Stimulated activated CD8-positive, alpha-beta memory T cell treated with anti-CD3 and anti-CD28 coated beads, Interleukin-12 subunit alpha, Interleukin-12 subunit beta, amount 100 ng/mL, for 1 hour (primary cell): ENCODE measurements around the gene RNU1-2.
"Not testable (repeated sequence)": the region's sequence is repeated elsewhere in the genome, so short reads cannot be mapped to it uniquely, and the experiment has no call there.

Experiments
- DNase-seq: peaks from one replicate; pipeline ENCODE4 v3.0.0-alpha.2; 2020; ENCODE audit warnings: low read depth

Gene RNU1-2

DNA sequence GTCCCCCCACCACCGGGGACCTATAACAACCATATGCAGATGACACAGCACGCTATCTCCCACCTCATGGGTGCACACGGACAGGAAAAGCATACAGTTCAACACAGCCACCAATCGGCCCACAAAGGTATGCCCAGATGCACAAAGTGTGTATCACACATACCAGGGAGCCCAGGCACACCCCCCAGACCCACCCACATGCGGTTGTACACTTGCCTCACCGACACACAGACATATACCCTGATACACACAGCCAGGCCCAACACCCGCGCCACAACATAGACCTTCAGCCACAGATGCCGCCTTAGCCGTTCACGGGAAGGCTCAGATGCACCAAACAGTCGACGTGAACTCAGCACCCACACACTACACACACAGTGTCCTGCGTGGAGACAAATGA is 31.5 kb downstream of the RNU1-2 start:
- DNase-seq: no peak

- no peak for DNase-seq
These were observed 32.1 kb downstream of the RNU1-2 start for GRCh38 chr1:16927711-16928485.

DNA sequence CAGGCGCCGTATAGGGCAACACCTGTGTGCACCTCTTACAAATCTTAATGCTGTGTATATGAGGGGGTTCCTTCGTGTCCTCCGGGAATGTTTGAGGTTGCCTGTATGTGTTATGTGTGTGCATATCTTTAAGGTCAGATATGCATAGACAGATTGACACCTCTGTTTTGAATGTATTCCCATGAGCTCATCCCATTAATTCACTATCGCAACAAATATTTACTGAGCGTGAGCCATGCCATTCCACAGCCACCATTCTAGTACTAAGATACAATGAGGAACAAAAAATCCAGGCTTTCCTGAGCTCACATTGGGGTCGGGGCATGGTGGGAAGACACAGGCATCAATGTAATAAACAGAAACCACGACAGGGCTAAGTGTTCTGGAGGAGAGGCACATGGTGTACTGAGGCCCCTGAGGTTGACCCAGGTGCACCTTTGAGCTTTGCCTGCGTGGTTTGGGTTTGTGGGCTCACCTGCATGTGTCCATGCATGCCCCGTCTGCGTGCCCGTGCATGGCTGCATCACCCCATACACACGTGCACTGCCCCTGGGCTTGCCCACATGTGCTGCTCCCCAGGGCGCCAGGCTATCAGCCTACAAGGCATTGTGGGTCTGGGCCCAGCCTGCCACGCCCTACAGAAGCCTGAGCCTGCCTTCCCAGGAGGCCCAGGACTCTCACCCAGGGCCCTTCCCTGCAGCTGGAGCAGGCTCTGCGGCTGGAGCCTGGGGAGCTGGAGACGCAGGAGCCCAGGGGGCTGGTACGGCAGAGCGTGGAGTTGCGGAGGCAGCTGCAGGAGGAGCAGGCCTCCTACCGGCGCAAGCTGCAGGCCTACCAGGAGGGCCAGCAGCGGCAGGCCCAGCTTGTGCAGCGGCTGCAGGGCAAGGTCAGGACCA is 33.6 kb downstream of the RNU1-2 start:
- DNase-seq: not testable (repeated sequence)

GRCh38 chr1:16931206-16931934 is 35.6 kb downstream of the RNU1-2 start:
- DNase-seq: not testable (repeated sequence)

DNA sequence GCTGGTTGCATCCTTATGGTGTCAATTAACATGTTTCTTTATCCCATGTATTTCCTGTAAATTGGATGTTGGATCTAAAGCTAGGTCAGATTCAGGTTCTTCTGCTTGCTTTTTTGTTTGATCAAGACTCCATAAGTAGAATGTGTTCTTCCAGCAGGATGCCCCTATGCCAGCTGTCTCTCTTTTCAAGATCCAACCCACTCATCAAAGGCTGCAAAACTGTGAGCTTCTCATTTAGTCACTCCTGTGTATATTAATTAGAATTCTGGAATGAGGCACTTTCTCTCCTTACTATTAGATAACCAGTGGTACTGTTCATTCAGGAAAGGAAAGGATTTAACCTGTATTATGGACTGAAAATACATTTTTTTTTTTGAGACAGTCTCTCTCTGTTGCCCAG is 38.2 kb downstream of the RNU1-2 start:
- not testable (repeated sequence) for DNase-seq

DNA sequence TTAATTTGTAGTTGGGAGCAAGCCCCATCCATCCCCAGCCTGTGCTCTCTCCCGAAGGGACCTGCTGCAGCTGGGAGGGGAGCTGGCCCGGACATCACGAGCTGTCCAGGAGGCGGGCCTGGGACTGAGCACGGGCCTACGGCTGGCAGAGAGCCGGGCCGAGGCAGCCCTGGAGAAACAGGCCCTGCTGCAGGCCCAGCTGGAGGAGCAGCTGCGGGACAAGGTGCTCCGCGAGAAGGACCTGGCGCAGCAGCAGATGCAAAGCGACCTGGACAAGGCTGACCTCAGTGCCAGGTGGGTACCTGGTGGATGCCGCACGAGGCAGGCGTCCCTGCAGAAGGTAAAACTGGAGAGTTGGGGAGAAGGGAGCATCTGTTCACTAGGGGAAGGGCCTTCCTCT is 40.8 kb downstream of the RNU1-2 start:
- not testable (repeated sequence) for DNase-seq

- no peak for DNase-seq
These were observed 42.9 kb downstream of the RNU1-2 start for GRCh38 chr1:16938351-16939321.

GRCh38 chr1:16939386-16940180 is 43.8 kb downstream of the RNU1-2 start:
- not testable (repeated sequence) for DNase-seq

DNA sequence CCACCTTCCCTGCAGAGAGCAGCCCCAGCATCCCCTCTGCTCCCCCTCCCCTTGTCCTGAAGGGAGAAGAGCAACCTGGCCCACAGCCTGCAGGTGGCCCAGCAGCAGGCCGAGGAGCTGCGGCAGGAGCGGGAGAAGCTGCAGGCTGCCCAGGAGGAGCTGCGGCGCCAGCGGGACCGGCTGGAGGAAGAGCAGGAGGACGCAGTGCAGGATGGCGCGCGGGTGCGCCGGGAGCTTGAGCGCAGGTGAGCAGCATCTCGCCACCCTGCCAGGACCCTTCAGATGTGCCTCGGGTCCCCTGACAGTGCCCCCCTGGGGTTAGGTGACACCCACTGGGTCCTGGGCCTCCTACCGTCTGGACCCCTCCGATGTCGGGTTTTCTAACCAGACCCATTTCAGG is 48.3 kb downstream of the RNU1-2 start:
- no peak for DNase-seq

DNA sequence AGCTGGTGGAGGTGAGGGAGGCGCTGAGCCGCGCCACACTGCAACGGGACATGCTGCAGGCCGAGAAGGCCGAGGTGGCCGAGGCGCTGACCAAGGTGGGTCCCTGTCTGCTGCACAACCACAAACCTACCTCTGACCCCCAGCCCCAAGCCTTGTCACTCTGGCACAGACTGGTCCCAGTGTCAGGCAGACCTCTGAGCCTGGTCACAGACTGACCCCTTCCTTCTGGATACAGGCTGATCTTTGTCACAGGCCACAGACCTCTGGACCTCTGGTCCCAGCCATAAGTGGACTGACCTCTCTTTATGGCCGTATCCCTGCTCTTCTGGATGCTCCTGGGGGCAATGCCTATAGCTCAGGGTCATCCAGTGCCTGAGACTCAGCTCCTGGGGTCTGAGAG is 49.7 kb downstream of the RNU1-2 start:
- DNase-seq: not testable (repeated sequence)
